GM12801 (cell line): Measurements from ENCODE around the gene CYGB.

Experiments used
- TF ChIP-seq, protein P1 (sequence below): IDR thresholded peaks from one replicate; pipeline ENCODE4 v1.5.1; 2011; ENCODE audit warnings: control low read depth; ENCODE audit not compliant: insufficient read length; ENCODE audit errors: extremely low read depth

CYGB gene

GRCh38 chr17:76572201-76572910 lies 34.8 kb upstream of the CYGB start:
- TF ChIP-seq, protein P1, sequence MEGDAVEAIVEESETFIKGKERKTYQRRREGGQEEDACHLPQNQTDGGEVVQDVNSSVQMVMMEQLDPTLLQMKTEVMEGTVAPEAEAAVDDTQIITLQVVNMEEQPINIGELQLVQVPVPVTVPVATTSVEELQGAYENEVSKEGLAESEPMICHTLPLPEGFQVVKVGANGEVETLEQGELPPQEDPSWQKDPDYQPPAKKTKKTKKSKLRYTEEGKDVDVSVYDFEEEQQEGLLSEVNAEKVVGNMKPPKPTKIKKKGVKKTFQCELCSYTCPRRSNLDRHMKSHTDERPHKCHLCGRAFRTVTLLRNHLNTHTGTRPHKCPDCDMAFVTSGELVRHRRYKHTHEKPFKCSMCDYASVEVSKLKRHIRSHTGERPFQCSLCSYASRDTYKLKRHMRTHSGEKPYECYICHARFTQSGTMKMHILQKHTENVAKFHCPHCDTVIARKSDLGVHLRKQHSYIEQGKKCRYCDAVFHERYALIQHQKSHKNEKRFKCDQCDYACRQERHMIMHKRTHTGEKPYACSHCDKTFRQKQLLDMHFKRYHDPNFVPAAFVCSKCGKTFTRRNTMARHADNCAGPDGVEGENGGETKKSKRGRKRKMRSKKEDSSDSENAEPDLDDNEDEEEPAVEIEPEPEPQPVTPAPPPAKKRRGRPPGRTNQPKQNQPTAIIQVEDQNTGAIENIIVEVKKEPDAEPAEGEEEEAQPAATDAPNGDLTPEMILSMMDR = no peak

DNA sequence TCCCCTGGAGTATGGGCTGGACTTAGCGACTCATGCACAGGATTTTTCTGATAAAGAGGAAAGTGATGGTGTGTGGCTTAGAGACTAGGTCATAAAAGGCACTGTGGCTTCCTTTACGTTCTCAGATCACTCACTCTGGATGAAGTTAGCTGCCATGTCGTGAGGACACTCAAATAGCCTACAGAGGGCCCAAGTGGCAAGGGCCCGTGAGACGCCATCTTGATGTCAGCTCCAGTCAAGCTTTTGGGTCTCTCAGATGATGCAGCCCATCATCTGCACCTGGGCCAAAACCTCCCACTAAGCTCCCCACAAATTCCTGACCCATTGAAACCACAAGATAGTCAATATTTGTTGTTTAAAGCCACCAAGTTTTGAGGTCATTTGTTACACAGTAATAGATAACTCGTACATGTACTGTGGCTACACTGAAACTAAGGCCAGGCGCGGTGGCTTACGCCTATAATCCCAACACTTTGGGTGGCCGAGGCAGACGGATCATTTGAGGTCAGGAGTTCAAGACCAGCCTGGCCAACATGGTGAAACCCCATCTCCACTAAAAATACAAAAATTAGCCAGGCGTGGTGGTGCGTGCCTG lies 33.5 kb upstream of the CYGB start:
- TF ChIP-seq, protein P1 = no peak

GRCh38 chr17:76570457-76570856 lies 32.9 kb upstream of the CYGB start:
- TF ChIP-seq, protein P1 = no peak

GRCh38 chr17:76569607-76570279 lies 32.2 kb upstream of the CYGB start:
- TF ChIP-seq, protein P1 = no peak

DNA sequence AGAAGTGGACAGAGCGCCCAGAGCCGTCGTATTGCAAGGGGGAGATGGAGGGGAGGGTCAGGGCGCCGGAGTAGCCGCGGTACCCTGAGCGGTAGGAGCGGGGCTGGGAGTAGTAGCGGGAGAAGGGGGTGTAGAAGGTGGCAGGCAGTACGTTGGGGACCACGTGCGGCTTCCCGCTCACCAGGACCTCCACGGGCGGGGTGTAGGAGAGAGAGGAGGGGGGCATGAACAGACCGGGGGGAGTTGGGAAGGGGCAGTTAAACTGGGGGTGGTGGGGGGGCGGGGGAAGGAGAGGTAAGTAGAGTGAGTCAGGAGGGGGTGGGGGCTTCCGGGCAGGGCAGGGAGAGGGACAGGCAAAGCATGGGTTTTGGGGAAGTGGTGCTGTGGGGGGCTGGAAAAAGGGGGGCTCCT lies 31.3 kb upstream of the CYGB start:
- TF ChIP-seq, protein P1 = no peak

GRCh38 chr17:76567634-76568432 lies 30.3 kb upstream of the CYGB start:
- TF ChIP-seq, protein P1 = no peak

GRCh38 chr17:76566988-76567431 lies 29.5 kb upstream of the CYGB start:
- TF ChIP-seq, protein P1 = no peak
